GM10248 (cell line): Measurements from ENCODE around the gene TBX1.

Experiments
- CTCF ChIA-PET: fragments of 300-600 bp; sonication (Branson Sonifier 250); formaldehyde crosslinking; extraction: SDS; loops from one replicate; lab custom pipeline; 2021; ENCODE audit warnings: antibody characterized with exemption; lab: Yijun Ruan, JAX
- POLR2A ChIA-PET: fragments of 350-650 bp; sonication (Branson Sonifier 250); formaldehyde crosslinking; extraction: SDS; loops from one replicate; lab custom pipeline; 2020; ENCODE audit warnings: antibody characterized with exemption; lab: Yijun Ruan, JAX
- DNase-seq: peaks from one replicate; pipeline ENCODE4 v3.0.0; 2012; ENCODE audit errors: extremely low spot score
- CTCF ChIP-seq: IDR thresholded peaks from 2 replicates; pipeline ENCODE4 v1.5.1; 2012; ENCODE audit warnings: mild to moderate bottlenecking, low read depth; ENCODE audit errors: extremely low read depth, missing control alignments, control extremely low read depth

TBX1 gene

GRCh38 chr22:19738664-19739447 lies 21.7 kb upstream of the TBX1 start:
- no peak for DNase-seq
- ChIA-PET CTCF (interaction anchor here (1.5 kb wide), 1 partner anchor 172 kb away, joined by 8 read pairs; no protein-coding TSS in a partner anchor), POLR2A (no interaction called here)
- no peak for TF ChIP-seq CTCF

- TF ChIP-seq CTCF, result no peak
- DNase-seq, result no peak
- ChIA-PET POLR2A (no interaction called here), CTCF (interaction anchor here (0.9 kb wide), 1 partner anchor 9 kb away, joined by 3 read pairs; no protein-coding TSS in a partner anchor)
Observed at GRCh38 chr22:19739448-19739895, 21.1 kb upstream of the TBX1 start.

- POLR2A ChIA-PET, result no interaction called here
- no peak for TF ChIP-seq CTCF
- CTCF ChIA-PET, result interaction anchor here (0.9 kb wide), 1 partner anchor 10 kb away, joined by 3 read pairs; no protein-coding TSS in a partner anchor
- DNase-seq, result no peak
Observed at GRCh38 chr22:19739911-19740449, 20.6 kb upstream of the TBX1 start.

GRCh38 chr22:19740586-19740985 lies 20.0 kb upstream of the TBX1 start:
- TF ChIP-seq CTCF, result no peak
- no peak for DNase-seq
- ChIA-PET CTCF (interaction anchor here (0.9 to 1.3 kb wide), 3 partner anchors 10 to 207 kb away, joined by 3 to 5 read pairs (median 3); no protein-coding TSS in a partner anchor), POLR2A (no interaction called here)

GRCh38 chr22:19741053-19741452 lies 19.5 kb upstream of the TBX1 start:
- ChIA-PET CTCF (interaction anchor here (0.9 to 1.3 kb wide), 2 partner anchors 170 to 207 kb away, joined by 3 to 5 read pairs; no protein-coding TSS in a partner anchor), POLR2A (no interaction called here)
- DNase-seq, result no peak
- TF ChIP-seq CTCF, result no peak

GRCh38 chr22:19742160-19743066 lies 18.2 kb upstream of the TBX1 start:
- ChIA-PET CTCF (interaction anchor here (1.0 to 2.4 kb wide), 3 partner anchors 10 to 14 kb away, joined by 3 to 17 read pairs (median 4); no protein-coding TSS in a partner anchor), POLR2A (no interaction called here)
- TF ChIP-seq CTCF, result no peak
- no peak for DNase-seq
